ENCODE data around the gene SIN3A.

- TF ChIP-seq CTCF (IDR thresholded peaks at IDR 0.05; ENCODE audit: insufficient read depth, low read depth, low read length) = no peak
- TF ChIP-seq EZH2 (IDR thresholded peaks at IDR 0.05; ENCODE audit: insufficient read depth, low read length) = no peak
Observed at GRCh38 chr15:75420698-75421097, 30.8 kb downstream of the SIN3A start.
